ENCODE results near the gene TRPV6.

The TRPV6 gene

DNA sequence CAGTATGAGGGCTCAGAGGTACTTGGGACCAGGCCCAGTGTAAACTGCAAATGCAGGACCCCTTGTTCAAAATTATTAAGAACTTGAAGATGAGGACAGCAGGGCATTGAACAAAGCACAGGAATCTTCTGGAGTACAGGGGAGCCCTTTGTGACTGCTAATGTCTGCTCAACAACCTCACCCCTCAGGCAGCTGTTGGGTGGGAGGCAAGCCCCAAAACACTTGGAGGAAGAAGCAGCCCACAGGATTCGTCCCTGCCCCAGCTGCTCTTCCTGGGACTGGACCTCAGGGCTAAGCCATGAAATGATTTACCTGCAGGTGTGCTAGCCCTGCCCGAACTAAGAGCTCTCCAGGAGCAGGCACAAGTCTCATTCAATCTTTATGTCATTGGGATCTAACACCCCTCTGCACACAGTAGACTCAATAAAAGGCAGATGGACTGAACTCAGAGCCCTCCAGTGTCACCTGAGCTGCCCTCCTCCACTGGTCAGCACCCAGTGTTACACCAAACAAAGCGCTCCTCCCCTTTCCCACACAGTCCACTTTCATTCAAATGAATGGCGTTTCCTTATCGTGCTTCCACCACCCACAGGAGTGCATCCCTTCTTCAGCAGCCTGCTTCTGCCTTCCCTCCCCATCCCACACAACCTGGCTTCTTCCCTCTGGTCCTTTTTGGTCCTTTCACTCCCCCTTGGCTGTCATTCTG, 47.0 kb upstream of the TRPV6 start:
- no peak overlapping the region for H3K4me2 ChIP-seq
- H3K4me3 ChIP-seq (IDR thresholded peaks at IDR 0.05; ENCODE audit: insufficient read depth, low read depth, low read length) = no peak overlapping the region
- H2AFZ ChIP-seq (ENCODE audit: low read depth) = no peak overlapping the region
- no peak overlapping the region for H3K9ac ChIP-seq
- no peaks in the 10 kb centered on the region for H3K36me3 ChIP-seq (ENCODE audit: insufficient read depth)
- H3K4me1 ChIP-seq (ENCODE audit: low read depth, poor library complexity, severe bottlenecking) = no peaks in the 10 kb centered on the region
- H3K27me3 ChIP-seq (ENCODE audit: insufficient read depth, low read depth) = no peaks in the 10 kb centered on the region
- TF ChIP-seq, protein P1, sequence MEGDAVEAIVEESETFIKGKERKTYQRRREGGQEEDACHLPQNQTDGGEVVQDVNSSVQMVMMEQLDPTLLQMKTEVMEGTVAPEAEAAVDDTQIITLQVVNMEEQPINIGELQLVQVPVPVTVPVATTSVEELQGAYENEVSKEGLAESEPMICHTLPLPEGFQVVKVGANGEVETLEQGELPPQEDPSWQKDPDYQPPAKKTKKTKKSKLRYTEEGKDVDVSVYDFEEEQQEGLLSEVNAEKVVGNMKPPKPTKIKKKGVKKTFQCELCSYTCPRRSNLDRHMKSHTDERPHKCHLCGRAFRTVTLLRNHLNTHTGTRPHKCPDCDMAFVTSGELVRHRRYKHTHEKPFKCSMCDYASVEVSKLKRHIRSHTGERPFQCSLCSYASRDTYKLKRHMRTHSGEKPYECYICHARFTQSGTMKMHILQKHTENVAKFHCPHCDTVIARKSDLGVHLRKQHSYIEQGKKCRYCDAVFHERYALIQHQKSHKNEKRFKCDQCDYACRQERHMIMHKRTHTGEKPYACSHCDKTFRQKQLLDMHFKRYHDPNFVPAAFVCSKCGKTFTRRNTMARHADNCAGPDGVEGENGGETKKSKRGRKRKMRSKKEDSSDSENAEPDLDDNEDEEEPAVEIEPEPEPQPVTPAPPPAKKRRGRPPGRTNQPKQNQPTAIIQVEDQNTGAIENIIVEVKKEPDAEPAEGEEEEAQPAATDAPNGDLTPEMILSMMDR (conservative IDR thresholded peaks at IDR 0.05; ENCODE audit: low read depth, low read length) = no peak
- no peak overlapping the region for H3K27ac ChIP-seq
- no peaks in the 10 kb centered on the region for H3K79me2 ChIP-seq (ENCODE audit: insufficient read depth, low read depth)
- H4K20me1 ChIP-seq (ENCODE audit: insufficient read depth) = no peaks in the 10 kb centered on the region

DNA sequence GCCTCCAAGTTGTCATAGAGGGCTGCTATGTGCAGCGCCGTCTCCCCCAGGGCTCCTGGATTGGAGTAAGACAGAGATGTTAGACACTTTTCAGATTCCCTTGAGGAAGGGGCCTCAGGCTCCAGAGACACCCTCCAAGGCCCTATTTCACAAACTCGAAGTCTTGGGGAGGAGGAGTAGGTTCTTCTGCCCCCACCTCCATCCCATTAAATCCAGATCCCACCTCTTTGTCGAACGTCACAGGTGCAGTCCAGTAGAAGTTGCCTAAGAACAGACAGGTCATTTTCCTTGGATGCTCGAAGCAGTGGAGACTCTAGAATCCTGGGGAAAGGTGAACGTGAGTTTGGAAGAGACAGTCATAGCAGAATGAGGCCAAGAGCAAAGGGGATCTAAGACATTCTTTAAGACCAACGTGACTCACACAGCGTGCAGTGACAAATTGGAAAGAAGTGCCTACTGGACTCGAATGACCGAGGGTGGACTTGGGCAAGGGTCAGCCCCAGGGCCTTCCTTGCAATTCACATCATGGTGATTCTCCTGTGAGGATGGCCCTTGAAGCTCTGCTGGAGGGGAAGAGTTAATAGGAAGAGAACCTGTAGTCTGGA, 44.7 kb upstream of the TRPV6 start:
- no peak overlapping the region for H3K4me3 ChIP-seq (IDR thresholded peaks at IDR 0.05; ENCODE audit: insufficient read depth, low read depth, low read length)
- H3K79me2 ChIP-seq (ENCODE audit: insufficient read depth, low read depth) = no peaks in the 10 kb centered on the region
- H3K27me3 ChIP-seq (ENCODE audit: insufficient read depth, low read depth) = no peaks in the 10 kb centered on the region
- H4K20me1 ChIP-seq (ENCODE audit: insufficient read depth) = no peaks in the 10 kb centered on the region
- H3K4me1 ChIP-seq (ENCODE audit: low read depth, poor library complexity, severe bottlenecking) = no peaks in the 10 kb centered on the region
- no peak overlapping the region for H3K9ac ChIP-seq
- no peaks in the 10 kb centered on the region for H3K36me3 ChIP-seq (ENCODE audit: insufficient read depth)
- no peak overlapping the region for H2AFZ ChIP-seq (ENCODE audit: low read depth)
- TF ChIP-seq, protein P1 (conservative IDR thresholded peaks at IDR 0.05; ENCODE audit: low read depth, low read length) = no peak
- H3K4me2 ChIP-seq = no peak overlapping the region
- H3K27ac ChIP-seq = no peak overlapping the region

DNA sequence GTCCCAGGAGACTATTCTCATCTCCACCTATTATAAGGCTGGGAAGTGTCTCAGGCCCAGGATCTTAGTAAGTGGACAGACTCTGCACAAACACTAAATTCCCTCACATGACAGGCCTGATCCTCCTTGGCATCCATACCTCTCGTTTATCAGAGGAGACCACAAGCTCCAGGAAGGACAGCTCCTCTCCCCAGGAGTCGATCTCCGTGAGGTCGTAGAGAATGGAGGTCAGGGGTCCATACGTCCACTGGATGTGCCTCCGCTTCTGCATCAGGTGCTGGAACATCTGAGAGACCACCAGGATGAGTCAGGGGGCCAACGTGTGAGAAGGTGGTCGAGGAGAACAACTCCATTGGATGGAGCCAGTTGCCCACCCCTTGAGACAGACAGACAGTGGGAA, 42.4 kb upstream of the TRPV6 start:
- Histone ChIP-seq H3K4me3 (IDR thresholded peaks at IDR 0.05; ENCODE audit: insufficient read depth, low read depth, low read length) (no peak overlapping the region), H3K36me3 (ENCODE audit: insufficient read depth) (no peaks in the 10 kb centered on the region), H3K4me2 (no peak overlapping the region), H3K27ac (no peak overlapping the region), H3K27me3 (ENCODE audit: insufficient read depth, low read depth) (no peaks in the 10 kb centered on the region), H3K9ac (no peak overlapping the region), H2AFZ (ENCODE audit: low read depth) (no peak overlapping the region), H3K79me2 (ENCODE audit: insufficient read depth, low read depth) (no peaks in the 10 kb centered on the region), H4K20me1 (ENCODE audit: insufficient read depth) (no peaks in the 10 kb centered on the region), H3K4me1 (ENCODE audit: low read depth, poor library complexity, severe bottlenecking) (no peaks in the 10 kb centered on the region)
- TF ChIP-seq, protein P1 (conservative IDR thresholded peaks at IDR 0.05; ENCODE audit: low read depth, low read length) = no peak

DNA sequence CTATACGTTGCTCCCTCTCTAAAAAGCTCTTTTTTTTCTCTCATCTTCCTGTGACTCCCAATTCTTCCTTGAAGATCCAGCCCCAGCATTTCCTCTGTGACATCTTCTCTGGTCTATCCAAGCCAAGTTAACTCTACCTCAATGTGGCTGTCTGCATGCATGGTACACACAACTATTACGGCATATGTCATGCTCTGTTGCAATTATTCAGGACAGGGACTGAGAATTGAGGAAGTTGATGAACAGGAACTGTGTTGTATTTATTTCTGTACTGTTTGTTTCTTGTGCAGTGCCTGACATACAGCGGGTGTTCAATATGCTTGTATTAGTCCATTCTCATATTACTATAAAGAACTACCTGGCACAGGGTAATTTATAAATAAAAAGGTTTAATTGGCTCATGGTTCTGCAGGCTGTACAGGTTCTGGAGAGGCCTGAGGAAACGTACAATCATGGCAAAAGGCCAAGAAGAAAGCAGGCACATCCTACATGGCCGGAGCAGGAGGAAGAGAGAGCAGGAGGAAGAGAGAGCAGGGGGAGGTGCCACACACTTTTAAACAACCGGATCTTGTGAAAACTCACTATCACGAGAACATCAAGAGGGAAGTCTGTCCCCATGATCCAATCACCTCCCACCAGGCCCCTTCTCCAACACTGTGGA, 41.7 kb upstream of the TRPV6 start:
- Histone ChIP-seq H3K36me3 (ENCODE audit: insufficient read depth) (no peaks in the 10 kb centered on the region), H3K79me2 (ENCODE audit: insufficient read depth, low read depth) (no peaks in the 10 kb centered on the region), H3K4me2 (no peak overlapping the region), H2AFZ (ENCODE audit: low read depth) (no peak overlapping the region), H3K4me3 (IDR thresholded peaks at IDR 0.05; ENCODE audit: insufficient read depth, low read depth, low read length) (no peak overlapping the region), H3K27me3 (ENCODE audit: insufficient read depth, low read depth) (no peaks in the 10 kb centered on the region), H3K9ac (no peak overlapping the region), H3K4me1 (ENCODE audit: low read depth, poor library complexity, severe bottlenecking) (no peaks in the 10 kb centered on the region), H3K27ac (no peak overlapping the region), H4K20me1 (ENCODE audit: insufficient read depth) (no peaks in the 10 kb centered on the region)
- TF ChIP-seq, protein P1 (conservative IDR thresholded peaks at IDR 0.05; ENCODE audit: low read depth, low read length) = no peak

Data from KMS-11 (cell line).